H7 (cell line): ENCODE measurements around the gene PI16. TPM values are rescaled to one million over a fixed set of nuclear protein-coding genes. Genes with fewer than 3 reads are reported as not detected.

ENCODE experiments used
- DNase-seq: peaks from one replicate; pipeline ENCODE4 v3.0.0; 2012
- H3K27me3 ChIP-seq: 2 replicates; pipeline ENCODE4 v1.6.0; 2011; ENCODE audit warnings: mild to moderate bottlenecking, low read length; ENCODE audit not compliant: control insufficient read depth, insufficient read depth
- H3K36me3 ChIP-seq: replicated peaks from 2 replicates; pipeline ENCODE4 v1.5.1; 2011; ENCODE audit warnings: low read length; ENCODE audit not compliant: control insufficient read depth, insufficient read depth
- H3K4me3 ChIP-seq: 2 replicates; pipeline ENCODE4 v1.5.1; 2011; ENCODE audit warnings: low read depth, mild to moderate bottlenecking, control low read depth, low read length, moderate library complexity; ENCODE audit not compliant: insufficient read depth
- total RNA-seq: library from RNA; depleted of rRNA; stranded (reverse); fragments of >200 nt; shearing (Covaris generic); gene quantifications from 2 replicates; pipeline ENCODE4 v1.2.3, GENCODE V29; 2014; rRNA removed

PI16 gene
- total RNA-seq: not detected in 2 replicates

- Histone ChIP-seq H3K36me3 (no peaks in the 10 kb centered on the region), H3K4me3 (no peak within 1 kb of the TSS), H3K27me3 (no peaks in the 10 kb centered on the region)
- no peak for DNase-seq
Observed at GRCh38 chr6:36954262-36954931, at the start of gene PI16. Gene PI16, plus strand, starts transcription at chr6:36954738. Its CDS starts 23 bp downstream, at chr6:36954761.

- H3K27me3 ChIP-seq: no peaks in the 10 kb centered on the region
- no peaks in the 10 kb centered on the region for H3K36me3 ChIP-seq
- no peak overlapping the region for H3K4me3 ChIP-seq
- no peak for DNase-seq
Observed at GRCh38 chr6:36904851-36905393, 49.6 kb upstream of the PI16 start.

GRCh38 chr6:36906539-36907325, 47.8 kb upstream of the PI16 start:
- no peaks in the 10 kb centered on the region for H3K27me3 ChIP-seq
- DNase-seq: no peak
- no peak overlapping the region for H3K4me3 ChIP-seq
- no peaks in the 10 kb centered on the region for H3K36me3 ChIP-seq

DNA sequence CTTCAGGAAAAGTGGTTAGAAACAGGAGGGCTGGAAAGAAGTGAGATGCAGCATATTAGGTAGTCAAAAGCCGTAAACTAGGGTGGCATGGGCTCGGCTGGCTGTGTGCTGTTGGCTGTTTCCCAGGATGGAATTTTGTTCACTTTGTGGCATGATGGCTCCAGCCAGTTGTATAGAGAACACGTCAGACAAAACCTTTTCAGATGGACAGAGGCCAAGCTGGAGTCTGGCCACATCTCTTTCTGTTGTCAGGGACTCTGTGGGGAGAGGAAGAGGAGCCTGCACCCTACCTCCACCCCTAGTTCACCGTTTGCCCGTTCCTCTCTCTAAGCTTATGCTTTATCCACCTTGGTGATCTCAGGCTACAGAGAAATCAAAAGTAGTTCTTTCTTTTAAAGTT, 46.8 kb upstream of the PI16 start:
- Histone ChIP-seq H3K27me3 (no peaks in the 10 kb centered on the region), H3K36me3 (no peaks in the 10 kb centered on the region), H3K4me3 (no peak overlapping the region)
- no peak for DNase-seq

DNA sequence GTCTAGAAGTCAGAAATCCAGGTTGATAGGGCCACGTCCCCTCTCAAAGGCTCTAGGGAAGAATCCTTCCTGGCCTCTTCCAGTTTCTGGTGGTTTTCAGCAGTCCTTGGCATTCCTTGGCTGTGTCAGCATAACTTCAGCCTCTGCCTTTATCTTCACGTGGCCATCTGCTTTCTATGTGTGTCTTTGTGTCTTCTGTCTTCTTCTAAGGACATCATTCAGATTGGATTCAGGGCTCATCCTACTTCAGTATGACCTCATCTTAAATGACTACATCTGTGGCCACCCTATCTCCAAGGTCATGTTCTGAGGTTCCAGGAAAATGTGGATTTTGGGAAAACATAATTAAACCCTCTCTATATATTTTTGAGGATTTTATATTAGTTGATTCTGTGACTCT, 45.8 kb upstream of the PI16 start:
- H3K27me3 ChIP-seq: no peaks in the 10 kb centered on the region
- no peaks in the 10 kb centered on the region for H3K36me3 ChIP-seq
- no peak overlapping the region for H3K4me3 ChIP-seq
- DNase-seq: no peak

DNA sequence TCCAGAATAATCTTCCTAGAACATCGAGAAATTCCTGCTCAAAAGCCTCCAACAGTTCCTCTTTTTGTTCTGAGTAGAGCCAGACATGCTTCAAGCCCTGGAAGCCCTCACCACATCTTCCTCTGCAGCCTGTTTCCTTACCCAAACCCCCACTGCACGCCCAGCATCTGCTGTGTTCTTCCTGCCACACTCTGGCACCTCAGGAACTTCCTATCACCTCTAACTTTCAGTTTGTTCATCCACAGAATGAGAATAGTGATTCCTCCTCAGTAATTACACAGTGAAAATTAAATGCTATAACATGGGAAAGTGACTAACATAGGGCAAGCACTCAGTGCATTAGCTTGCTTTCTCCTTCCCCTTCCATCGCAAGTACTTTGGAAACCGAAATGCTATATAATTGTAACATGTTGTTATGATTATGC, 42.5 kb upstream of the PI16 start:
- no peak for DNase-seq

DNA sequence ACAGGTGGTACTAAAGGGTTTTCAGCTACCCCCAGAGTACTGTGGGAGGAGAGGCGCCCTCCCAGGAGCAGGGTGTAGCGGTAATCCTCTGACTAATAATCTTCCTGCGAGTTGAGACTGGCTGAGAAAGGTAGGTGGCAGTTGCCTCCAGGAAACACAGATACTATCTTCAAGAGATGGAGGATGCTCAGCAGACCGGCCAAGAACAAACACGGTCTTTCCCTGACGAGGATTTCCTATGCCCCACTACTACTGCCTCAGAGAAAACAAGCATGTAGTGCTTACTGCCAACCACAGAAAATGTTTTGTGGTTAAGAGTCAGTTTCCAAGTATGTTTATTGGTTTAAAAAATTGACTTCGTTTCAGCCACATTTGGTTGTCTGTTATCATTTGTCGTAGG, 42.0 kb upstream of the PI16 start:
- Histone ChIP-seq H3K27me3 (no peaks in the 10 kb centered on the region), H3K36me3 (no peaks in the 10 kb centered on the region), H3K4me3 (no peak overlapping the region)
- no peak for DNase-seq

More for the DNA sequence above, 42.5 kb upstream of the PI16 start:
- Histone ChIP-seq H3K27me3 (no peaks in the 10 kb centered on the region), H3K36me3 (no peaks in the 10 kb centered on the region), H3K4me3 (no peak overlapping the region)

DNA sequence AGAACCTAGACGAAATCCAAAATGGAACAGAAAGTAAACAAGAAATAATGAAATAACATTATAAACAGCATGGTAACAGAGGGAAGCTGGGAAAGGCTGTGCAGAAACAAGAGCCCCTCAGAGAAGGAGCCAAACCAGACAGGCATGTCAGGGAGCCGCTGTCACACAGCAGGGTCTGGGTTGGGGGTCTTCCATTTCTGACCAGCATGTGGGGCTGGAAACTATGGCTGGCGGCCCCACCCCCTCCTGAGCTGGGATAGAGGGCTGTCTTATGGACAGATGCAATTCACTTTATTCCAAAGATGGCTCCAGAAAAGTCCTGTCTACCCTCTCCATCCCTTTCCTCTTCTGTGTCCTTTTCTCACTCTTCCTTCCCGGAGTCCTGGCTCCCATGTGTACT, 41.5 kb upstream of the PI16 start:
- Histone ChIP-seq H3K36me3 (no peaks in the 10 kb centered on the region), H3K27me3 (no peaks in the 10 kb centered on the region), H3K4me3 (no peak overlapping the region)
- DNase-seq: no peak

GRCh38 chr6:36914227-36914794, 40.2 kb upstream of the PI16 start:
- Histone ChIP-seq H3K27me3 (no peaks in the 10 kb centered on the region), H3K36me3 (no peaks in the 10 kb centered on the region), H3K4me3 (no peak overlapping the region)
- DNase-seq: peak; percentile 74

GRCh38 chr6:36915599-36915998, 38.9 kb upstream of the PI16 start:
- Histone ChIP-seq H3K36me3 (no peaks in the 10 kb centered on the region), H3K4me3 (no peak overlapping the region), H3K27me3 (no peaks in the 10 kb centered on the region)
- no peak for DNase-seq

DNA sequence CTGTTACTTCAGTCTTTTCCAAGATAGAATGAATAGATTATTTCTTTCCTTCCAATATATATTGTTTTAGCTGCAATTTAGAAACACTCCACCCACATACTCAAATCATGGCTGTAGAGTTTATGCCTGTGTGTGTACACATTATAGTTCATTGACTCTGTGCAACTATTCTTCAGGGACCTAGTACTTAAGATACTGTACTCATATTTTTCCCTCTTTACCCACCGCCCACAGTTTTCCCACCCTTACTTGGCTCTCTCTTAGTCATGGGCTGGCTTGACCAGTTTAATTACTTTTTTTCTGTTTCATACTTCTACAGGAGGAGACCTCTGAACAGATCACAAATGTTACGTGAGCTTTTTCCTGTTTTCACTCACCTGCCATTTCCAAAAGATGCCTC, 38.4 kb upstream of the PI16 start:
- Histone ChIP-seq H3K36me3 (no peaks in the 10 kb centered on the region), H3K27me3 (no peaks in the 10 kb centered on the region), H3K4me3 (no peak overlapping the region)
- DNase-seq: no peak

- Histone ChIP-seq H3K36me3 (no peaks in the 10 kb centered on the region), H3K4me3 (no peak overlapping the region), H3K27me3 (no peaks in the 10 kb centered on the region)
- DNase-seq: no peak
Observed at GRCh38 chr6:36917541-36918193, 36.9 kb upstream of the PI16 start.

GRCh38 chr6:36920049-36920448, 34.5 kb upstream of the PI16 start:
- no peak for DNase-seq
- Histone ChIP-seq H3K36me3 (no peaks in the 10 kb centered on the region), H3K4me3 (no peak overlapping the region), H3K27me3 (no peaks in the 10 kb centered on the region)

GRCh38 chr6:36920546-36920945, 34.0 kb upstream of the PI16 start:
- DNase-seq: no peak
- no peak overlapping the region for H3K4me3 ChIP-seq
- no peaks in the 10 kb centered on the region for H3K36me3 ChIP-seq
- H3K27me3 ChIP-seq: no peaks in the 10 kb centered on the region
